ENCODE measurements around the gene ZNF691. TPM values are rescaled to one million over a fixed set of nuclear protein-coding genes. Genes with fewer than 3 reads are reported as not detected.

ZNF691 gene
- total RNA-seq, 1 donor from 2014 or later: 10.6 TPM

Other genes with a start within 250 kb of the ZNF691 start
- 25.4 TPM for gene PPIH, start 188.2 kb upstream of the ZNF691 start, total RNA-seq
- 408 TPM for gene YBX1, start 164.2 kb upstream of the ZNF691 start, total RNA-seq
- gene CLDN19, start 106.4 kb upstream of the ZNF691 start, total RNA-seq: 0.06 TPM
- 41.9 TPM for gene P3H1, start 79.6 kb upstream of the ZNF691 start, total RNA-seq
- 6.7 TPM for gene C1orf50, start 79.4 kb upstream of the ZNF691 start, total RNA-seq
- gene TMEM269, start 61.6 kb upstream of the ZNF691 start, total RNA-seq: 0.06 TPM
- 16.6 TPM for gene ERMAP, start 29.5 kb upstream of the ZNF691 start, total RNA-seq
- gene SVBP, start 29.2 kb upstream of the ZNF691 start, total RNA-seq: 17.8 TPM
- gene SLC2A1, start 112.3 kb downstream of the ZNF691 start, total RNA-seq: 142 TPM